HG03039 (cell line): ENCODE data around the gene PRSS16.
"Not testable (repeated sequence)": the region's sequence is repeated elsewhere in the genome, so short reads cannot be mapped to it uniquely, and the experiment has no call there.

Source experiments
- ATAC-seq: cut with Tn5 transposase; IDR thresholded peaks from one replicate; pipeline ENCODE4 v1.9.1; 2021; ENCODE audit warnings: mild to moderate bottlenecking, moderate library complexity; ENCODE audit not compliant: unreplicated experiment

The PRSS16 gene

DNA sequence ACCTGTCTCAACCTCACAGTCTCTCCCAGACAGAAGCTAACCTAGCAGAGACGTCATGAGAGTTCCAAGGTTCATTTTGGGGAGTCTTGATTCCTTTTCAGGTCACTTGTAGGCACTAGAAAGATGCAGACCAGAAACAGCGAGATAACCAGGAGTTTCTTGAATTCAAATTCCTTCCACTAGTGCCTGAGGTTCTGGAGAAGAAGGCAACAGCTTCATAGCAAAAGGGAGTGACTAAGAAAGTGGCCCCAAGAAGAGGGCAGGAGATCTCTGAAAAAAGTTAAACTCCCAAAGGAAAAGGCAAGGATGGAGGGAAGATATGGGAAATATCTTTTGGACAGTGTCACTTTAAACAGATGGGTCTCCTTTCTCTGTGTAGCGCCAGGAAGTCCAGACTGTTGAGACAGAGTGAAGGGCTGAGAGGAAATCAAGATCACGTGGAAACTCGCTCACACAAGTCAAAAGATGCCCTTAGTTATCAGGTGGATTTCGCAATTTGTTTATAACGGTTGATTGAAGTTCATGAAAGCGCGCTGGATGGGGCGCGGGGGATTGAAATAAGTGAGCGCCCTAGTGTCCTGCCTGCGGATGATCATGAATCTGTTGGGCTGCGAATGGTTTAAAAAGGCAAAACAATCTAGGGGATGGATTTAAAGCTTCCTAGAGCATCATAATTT, 4.8 kb upstream of the PRSS16 start:
- no peak for ATAC-seq

DNA sequence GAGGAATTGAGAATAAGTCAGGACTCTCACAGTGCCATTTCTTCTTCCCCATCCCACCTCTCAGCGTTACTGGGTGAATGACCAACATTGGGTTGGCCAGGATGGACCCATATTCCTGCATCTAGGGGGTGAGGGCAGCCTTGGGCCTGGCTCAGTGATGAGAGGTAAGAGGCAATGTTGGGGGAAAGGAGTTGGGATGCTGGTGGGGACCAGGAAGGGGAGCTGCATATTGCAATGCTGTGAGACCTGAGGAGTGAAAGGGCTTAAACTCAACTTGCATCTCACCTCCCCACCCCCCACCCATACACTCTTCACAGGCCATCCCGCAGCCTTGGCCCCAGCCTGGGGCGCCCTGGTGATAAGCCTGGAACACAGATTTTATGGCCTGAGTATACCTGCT, 1.3 kb downstream of the PRSS16 start:
- ATAC-seq: no peak

DNA sequence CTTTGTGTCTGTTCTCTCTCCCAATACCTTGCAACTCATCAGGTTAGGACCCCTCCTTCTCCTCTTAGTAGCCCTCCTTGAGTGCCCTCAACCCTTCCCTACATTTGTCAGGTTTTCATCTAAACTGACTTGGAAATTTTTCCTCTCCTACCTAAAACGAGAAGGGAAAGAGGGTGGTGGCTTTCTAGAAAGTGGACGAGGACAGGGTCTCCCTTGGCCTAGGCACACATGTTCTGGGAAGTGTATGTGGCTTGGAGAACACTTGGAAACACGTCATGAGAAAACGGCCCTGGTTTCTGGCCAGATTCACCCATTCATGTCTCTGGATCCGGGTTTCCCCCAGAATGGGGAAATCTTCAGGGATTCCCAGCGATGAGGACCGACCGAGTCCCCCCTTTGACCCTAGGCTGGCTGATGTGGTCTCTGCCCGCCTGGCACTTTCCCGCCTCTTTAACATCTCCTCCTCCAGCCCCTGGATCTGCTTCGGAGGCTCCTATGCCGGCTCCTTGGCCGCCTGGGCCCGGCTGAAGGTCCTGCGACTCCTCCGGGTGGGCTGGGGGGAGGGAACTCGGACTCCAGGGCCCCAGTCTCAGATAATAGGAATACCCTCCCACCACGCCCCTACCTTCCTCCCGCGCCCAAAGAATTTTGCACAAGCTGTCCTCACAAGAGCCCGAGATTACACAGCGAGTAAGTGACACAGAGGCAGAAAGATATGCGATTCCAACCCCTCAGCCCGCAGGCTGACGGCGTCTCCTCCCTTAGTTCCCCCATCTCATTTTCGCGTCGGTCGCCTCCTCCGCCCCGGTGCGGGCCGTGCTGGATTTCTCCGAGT, 3.0 kb downstream of the PRSS16 start:
- ATAC-seq: no peak

DNA sequence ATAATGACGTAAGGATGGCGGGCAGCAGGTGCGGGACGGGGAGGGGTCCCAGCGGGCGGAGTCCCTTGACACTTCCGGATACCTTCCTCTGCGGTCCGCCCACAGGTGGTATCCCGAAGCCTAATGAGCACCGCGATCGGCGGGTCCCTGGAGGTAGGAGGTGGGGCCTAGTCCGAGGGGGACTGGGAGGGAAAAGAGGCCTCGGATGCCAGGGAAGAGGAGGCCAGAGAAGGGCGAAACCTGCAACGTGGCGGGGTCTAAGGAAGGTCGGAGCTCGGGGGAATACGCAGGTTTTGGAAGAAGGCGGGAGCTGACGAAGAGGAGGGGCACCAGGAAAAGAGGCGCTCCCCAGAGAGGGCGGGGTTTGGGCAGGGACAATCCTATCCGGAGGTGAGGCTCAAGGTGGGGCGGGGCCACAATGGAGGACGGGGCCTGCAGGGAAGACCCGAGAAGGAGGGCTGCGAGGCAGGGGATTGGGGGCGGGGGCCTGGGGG, 3.7 kb downstream of the PRSS16 start:
- peak; percentile 78 for ATAC-seq

DNA sequence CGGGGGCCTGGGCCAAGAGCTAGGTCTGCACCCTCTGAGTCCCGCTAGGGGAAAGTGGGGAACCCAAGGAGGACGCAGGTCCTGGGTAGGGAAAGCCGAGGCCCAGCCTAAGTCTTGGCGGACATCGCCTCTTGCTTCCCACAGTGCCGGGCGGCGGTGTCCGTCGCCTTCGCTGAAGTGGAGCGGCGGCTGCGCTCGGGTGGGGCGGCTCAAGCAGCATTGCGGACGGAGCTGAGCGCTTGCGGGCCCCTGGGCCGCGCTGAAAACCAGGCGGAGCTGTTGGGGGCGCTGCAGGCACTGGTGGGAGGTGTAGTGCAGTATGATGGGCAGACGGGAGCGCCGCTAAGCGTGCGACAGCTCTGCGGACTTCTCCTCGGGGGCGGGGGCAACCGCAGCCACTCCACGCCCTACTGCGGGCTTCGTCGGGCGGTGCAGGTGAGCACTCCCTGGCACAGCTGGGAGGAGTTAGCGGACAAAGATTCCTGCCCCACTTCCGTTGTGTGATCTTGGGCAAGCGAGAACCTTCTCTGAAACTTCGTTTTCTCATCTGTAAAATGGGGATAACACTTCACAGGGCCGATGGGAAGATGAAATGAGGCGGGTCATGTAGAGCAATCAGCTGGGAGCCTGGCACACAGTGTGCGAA, 4.2 kb downstream of the PRSS16 start:
- peak; percentile 76 for ATAC-seq

DNA sequence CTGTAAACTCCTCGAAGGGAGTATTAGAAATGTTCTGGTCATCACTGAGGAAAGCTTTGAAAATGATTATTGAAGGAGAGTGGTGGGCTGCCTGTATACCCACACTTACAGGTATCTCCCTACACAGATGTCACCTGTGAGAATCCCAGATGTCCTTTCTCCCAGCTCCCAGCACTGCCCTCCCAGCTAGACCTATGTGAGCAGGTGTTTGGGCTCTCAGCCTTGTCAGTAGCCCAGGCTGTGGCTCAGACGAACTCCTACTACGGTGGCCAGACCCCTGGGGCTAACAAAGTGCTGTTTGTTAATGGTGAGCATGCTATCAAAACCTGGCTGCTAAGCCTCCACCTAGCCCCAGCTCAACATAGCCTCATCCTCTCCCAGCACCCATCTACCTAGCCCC, 7.1 kb downstream of the PRSS16 start:
- ATAC-seq: no peak

DNA sequence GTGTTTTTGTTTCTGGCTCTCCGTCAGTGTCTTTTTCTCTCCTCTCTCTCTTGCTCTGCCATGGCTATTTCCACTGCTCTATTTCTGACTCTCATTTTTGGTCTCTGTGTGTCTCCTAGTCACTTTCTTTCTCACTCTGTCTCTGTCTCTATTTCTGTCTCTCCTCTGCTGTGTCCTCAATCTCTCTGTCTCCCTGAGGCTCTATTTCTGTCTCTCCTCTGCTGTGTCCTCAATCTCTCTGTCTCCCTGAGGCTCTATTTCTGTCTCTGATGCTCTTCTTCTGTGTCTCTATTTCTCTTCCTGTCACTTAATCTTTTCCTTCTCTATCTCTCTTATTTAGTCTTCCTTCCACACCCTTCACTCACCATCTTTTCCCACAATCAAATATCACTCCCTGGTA, 8.4 kb downstream of the PRSS16 start:
- no peak for ATAC-seq

DNA sequence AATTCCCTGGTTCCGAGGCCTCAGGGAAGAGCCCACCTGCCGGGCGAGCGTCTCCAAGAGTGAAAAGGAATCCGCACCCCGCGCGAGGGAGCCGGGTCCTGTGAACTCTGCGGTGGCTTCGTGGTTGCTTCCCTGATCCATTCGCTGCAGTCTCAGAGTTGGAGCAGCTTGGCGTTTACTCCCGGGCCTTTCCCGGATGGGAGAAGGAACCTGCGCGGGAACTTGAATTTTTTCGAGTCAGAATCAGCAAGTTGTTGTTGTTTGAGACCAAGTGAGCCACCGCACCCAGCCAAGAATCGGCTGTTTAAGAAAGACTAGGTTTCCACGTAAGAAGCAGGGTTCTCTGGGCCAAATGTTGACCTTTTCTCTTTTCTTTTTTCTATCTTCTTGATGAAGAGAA, 12.9 kb downstream of the PRSS16 start:
- ATAC-seq: no peak

DNA sequence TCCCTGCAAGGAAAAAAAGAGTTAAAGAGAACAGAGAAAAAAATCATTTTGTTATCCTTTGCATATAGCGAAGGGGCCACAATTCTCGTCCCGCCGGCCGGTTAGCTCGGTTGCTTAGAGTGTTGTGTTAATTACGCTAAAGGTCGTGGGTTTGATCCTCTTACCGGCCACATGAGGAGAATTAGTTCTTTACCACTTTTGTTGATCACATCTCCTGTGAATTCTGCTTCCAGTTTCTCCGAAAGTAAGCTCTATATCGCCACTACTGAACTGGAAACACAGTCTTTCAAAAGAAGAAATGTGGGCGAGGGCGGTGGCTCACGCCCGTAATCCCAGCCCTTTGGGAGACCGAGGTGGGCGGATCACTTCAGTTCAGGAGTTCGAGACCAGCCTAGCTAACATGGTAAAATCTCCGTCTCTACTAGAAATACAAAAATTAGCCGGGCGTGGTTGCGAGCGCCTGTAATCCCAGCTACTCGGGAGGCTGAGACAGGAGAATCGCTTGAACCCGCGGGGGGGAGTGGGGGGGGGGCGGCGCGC, 13.4 kb downstream of the PRSS16 start:
- ATAC-seq: no peak

DNA sequence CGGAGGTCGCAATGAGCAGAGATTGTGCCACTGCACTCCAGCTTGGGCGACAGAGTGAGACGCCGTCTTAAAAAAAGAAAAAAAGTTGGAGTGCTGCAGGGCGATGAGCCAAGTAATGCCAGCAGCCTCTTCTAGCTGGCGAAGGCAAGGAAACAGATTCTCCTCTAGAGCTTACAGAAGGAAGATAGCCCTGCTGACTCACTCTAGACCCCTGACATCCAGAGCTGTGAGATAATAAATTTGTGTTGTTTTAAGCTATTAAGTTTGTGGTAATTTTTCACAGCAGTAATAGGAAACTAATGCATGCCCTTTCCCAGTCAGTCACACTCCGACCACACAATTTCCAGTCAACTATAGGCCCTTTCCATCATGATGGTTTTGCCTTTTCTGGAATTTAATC, 16.4 kb downstream of the PRSS16 start:
- ATAC-seq: no peak

DNA sequence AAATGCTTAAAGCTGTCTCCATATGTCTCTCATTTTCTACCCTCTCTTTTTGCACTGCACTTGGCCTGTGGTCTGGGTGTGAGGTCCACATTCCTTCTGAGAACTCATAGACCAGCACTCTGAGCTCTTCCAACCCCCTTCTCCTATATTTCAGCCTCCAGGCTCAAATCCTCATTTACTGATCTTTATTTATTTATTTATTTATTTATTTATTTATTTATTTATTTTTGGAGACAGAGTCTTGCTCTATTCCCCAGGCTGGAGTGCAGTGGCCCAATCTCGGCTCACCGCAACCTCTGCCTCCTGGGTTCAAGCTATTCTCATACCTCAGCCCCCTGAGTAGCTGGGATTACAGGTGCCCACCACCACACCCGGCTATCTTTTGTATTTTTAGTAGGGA, 19.5 kb downstream of the PRSS16 start:
- not testable (repeated sequence) for ATAC-seq

DNA sequence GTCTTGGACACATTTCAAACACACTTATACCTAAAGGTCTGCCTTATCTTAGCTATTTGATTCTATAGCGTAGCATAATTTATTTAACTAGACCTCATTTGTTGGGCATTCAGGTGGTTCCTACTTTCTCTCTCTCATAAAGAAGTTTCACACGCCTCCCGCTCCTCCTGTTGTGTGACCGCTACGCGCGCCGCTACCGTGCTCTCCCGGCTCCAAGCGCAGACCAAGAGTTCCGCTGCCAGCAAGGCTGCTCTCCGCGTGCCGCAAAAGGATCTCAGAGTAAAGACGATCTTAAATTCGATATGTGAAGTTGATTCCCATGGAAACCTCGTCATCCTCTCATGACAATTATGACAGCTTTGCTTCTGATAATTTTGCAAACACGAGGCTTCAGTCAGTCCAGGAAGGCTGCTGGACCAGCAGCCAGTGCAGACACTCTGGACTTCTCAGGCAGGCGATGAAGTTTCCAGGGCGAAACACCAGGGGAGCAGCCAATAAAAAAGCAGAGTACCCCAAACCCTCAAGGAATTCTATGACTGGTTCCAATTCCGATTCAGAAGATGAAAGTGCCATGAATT, 20.4 kb downstream of the PRSS16 start:
- no peak for ATAC-seq

DNA sequence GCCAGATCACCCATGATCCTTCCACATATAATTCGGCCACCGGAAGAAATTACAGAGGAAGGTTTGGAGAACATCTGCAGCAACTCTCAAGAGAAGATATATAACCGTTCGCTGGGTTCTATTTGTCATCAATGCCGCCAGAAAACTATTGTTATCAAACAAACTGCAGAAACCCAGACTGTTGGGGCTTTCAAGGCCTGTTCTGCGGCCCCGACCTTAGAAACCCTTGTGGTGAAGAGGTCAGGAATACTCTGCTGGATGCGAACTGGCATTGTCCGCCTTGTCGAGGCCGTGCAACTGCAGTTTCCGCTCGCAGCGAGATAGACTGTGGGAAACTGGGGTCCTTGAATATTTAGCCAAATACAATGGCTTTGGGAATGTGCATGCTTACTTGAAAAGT, 21.3 kb downstream of the PRSS16 start:
- no peak for ATAC-seq

DNA sequence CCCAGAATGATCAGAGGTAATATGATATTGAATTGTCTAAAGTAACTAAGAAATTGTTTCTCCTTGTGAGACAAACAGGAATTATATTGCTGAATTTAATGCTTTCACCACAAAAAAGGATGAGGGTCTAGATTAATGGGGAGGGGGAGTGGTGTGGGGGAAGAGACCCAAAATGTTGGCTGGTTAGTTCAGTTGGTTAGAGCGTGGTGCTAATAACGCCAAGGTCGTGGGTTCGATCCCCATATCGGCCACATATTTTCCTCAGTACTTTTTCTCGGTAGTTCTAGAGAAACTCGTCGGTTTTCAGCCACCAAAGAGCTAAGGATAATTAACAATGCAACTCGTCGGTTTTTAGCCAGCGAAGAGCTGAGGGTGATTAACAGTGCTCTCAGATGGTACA, 26.3 kb downstream of the PRSS16 start:
- no peak for ATAC-seq

DNA sequence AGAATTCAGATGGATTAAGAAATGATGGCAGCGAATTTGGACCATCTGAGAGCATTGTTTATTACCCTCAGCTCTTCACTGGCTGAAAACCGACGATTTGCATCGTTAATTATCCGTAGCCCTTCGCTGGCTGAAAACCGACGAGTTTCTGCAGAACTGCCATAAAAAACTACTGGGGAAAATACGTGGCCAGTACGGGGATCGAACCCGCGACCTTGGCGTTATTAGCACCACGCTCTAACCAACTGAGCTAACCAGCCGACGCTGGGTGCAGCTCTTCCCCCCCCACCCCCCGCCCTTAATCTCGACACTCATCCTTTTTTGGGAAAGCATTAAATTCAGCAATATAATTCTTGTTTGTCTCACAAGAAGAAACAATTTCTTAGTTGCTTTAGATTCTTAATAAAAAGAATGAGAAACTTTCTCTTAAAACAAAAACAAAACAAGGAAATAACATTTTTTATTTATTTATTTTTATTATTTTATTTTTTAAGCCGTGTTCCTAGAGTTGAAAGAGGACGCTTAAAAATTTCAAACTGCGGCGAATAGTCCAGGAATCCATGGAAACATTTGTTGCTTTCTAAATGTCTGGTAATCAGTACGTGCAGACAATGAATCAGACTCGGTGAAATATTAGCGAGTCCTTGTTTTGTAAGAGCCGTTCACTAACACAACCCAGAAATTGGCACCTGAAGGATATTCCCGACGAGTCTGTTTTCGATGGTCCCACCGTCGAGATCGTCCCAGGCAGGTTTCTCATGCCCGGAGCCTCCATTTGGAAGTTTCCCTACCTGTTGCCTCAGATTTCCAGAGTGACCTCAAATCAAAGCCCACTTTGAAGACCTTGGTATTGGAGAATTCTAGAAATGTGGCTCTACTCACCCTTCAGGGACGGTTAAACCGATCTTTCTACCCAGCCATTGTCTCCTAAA, 27.8 kb downstream of the PRSS16 start:
- ATAC-seq: no peak

DNA sequence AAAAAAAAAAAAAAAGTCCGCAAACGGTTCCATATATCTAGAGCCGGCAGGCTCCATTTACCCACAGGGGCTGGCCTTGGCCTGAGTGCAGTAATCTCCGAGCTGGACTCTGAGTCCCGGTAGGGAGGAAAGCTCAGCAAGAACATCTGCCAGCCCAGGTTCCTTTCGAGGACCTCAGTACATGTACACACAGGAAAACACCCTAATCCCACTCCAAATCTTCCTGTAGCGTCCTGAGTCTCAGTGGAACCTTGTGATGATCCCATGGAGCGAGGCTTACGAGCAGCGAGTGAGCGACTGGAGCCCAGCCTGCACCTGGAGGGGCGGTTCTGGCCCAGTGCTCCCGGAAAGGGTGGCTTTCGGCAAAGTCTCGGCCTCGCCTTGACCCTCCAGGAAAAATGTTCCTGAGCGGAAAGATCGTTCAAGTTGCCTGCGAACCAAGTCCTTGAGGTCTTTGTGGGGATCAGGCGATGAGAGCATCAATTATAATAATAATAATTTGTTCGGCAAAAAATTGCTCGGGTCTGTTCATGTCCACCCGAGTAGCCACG, 32.1 kb downstream of the PRSS16 start:
- ATAC-seq: no peak

DNA sequence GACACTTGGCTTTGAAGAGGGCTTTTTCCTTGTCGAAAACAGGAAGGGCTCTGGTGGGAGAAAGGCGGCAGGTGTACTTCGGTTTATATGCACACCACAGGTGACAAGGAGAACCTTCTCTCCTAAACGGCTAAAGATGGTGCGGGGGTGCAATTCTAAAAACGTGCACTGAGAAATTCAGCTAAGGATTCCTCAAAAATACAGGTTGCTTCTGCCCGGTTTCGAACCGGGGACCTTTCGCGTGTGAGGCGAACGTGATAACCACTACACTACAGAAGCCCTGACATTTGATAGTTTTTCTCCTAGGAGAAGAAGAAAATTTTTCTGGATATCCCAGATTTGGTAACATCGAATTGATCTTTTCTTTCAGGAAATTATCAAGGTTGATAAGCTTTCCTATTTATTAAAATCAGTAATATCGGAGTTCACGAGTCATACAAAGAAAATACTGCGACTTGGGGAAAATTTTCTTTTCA, 32.6 kb downstream of the PRSS16 start:
- no peak for ATAC-seq

DNA sequence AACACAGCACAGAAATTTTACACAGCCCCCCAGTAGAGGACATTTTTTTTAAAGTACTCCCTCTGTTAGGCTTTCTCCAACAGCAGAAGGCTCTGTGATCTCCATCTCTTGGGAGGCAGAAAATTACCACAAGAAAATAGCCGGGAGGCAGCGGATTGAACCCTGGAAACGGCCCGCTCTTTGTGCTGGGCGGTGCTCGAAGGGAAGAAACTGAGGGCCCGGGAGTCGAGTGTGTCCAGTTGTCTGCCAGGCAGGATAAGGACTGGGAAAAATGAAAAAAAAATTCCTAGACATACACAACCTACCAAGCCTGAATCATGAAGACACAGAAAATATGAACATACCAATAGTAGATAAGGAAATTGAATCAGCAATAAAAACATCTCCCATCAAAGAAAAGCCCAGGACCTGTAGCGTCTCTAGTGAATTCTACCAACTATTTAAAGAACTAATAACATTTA, 33.1 kb downstream of the PRSS16 start:
- no peak for ATAC-seq

DNA sequence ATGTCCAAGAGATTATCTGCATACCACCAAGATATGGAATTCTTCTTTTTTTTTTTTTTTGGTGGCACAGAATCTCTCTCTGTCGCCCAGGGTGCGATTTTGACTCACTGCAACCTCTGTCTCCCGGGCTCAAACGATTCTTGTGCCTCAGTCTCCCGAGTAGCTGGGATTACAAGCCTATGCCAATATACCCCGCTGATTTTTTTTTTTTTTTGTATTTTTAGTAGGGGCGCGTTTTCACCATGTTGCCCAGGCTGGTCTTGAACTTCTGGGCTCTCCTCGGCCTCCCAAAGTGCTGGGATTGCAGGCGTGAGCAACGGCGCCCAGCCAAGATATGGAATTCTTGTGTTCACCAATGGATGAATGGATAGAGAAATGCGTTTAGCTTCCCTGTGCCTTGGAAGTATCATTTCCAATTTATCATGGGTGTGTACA, 33.6 kb downstream of the PRSS16 start:
- ATAC-seq: no peak

DNA sequence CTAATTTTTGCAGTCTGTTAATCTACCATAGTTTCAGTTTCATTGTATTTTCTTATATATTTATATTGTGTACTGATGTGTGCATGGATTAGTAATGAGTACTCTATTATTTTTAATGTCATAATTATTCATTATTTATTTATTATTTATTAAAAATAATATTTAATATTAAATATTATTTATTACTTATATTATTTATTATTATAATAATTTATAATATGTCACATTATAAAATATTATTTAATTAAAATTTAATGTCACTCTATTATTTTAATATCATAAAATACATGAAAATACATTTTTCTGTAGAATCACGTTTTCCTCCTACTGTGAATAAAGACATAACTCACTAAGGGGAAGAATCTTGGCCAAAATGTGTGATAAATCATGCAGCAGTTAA, 34.1 kb downstream of the PRSS16 start:
- no peak for ATAC-seq
